CD4-positive, alpha-beta T cell treated with Interleukin-21 for 1 hour (primary cell): ENCODE data around the gene CACNB1.

ENCODE experiments used
- DNase-seq: peaks from one replicate; pipeline ENCODE4 v3.0.0-alpha.2; 2020

CACNB1 gene

DNA sequence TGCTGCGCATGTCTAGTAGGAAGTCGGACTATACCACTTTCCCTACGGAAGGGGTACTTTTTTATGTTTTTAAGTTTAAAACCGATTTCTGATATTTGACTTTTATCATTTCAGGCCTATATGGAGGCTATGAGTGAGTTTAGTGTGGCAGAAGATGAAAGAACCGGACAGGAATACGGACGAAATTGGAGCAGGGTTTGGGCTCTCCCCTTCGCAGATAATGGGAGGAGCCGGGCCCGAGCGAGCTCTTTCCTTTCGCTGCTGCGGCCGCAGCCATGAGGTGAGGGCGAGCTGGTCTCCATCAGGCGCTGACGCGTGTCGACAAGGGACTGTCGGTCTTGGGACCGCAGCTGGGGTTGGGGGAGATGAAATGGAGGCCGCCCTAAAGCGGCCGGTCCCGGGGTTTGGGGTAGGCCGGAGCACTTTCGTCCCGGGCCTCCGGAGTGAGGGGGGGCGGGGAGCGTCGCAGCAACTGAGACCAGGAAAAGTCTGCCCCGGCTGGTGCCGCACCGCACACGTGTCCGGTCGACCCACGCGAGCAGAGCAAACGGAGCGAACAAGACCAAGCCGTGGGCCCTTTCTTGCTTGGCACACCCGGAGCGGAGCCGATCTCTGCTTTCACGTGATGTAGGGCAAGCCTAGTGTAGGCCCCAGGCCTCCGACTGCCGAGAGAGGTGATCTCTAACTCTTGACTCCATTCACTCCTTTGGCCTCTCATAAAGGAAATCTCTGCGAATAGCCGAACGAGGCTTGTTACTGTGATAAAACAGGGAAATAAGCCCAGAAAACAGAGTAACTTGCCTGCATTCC, 2.8 kb upstream of the CACNB1 start, which contains the start of gene RPL19:
RPL19 (plus strand) TSS at position 214 of the 810 bp plus-strand sequence; CDS start at position 276, 62 bp downstream.
- no peak for DNase-seq

DNA sequence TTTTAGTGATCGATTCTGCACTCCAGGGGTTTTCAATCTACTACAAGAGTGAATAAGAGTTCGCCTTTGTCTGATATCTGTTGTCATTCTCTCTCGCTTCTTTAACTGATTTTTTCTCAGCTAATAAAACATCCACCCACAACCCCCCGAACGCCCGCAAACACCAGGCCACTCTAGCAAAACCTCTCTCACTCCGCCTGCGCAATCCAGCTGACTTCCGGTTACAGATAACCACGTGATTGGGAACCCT, 2.3 kb upstream of the CACNB1 start:
- peak; percentile 93 for DNase-seq

- DNase-seq: no peak
These were observed 707 bp upstream of the CACNB1 start for GRCh38 chr17:39198186-39198566.

GRCh38 chr17:39196808-39197291, 619 bp downstream of the CACNB1 start:
- DNase-seq: no peak

DNA sequence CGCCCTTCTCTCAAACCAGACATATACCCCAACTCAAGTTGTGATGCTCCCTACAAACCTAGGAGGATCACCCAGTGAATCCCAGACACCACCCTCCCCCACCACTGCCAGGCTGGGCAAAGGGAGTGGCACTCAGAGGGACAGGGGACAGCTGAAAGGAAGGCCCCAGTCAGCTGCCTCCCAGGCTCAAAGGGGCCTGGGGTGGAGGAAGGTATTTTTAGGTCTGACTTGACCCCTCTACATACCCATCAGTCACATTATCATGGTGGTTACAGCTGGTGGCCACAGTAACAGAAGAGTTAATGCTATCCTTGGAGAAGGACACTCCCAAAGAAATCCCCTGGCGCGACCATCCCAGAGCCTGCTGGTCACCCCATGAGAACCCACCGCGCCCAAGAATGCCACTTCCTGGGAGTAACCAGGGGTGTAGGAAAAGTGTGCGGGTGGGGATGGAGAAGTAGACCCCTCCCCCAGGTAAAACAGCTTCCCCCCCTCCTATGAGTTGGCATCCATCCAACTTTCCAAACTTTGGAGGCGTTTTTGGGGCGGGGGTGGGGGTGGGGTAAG, 1.1 kb downstream of the CACNB1 start:
- peak; percentile 21 for DNase-seq

DNA sequence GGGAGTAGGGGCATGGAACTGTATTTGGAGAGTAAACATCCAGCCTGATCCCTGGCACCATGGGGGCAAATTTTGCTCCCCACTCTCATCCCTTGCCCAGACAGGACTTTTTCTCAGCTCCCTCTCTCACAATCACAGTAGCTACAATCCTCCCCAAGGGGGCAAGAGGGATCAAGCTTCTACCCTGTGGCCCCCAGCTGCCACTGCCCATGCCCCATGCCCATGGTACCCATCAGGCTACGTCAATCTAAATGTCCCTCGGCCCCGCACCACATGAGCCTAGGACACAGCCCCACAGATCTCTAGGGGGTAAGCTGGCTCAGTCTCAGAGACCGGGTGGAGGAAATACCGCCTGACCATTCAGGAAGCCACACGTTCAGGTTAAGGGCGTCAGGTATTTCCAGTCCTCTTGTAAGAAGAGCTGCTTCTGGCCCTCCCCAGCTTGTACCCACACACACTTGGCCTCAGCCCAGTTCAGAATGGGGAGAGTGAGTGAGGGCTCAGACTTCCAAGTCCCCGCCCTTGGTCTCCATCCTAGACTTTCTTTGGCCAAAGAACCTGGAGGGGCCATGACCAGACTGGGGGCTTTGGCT, 1.8 kb downstream of the CACNB1 start:
- DNase-seq: peak; percentile 44

DNA sequence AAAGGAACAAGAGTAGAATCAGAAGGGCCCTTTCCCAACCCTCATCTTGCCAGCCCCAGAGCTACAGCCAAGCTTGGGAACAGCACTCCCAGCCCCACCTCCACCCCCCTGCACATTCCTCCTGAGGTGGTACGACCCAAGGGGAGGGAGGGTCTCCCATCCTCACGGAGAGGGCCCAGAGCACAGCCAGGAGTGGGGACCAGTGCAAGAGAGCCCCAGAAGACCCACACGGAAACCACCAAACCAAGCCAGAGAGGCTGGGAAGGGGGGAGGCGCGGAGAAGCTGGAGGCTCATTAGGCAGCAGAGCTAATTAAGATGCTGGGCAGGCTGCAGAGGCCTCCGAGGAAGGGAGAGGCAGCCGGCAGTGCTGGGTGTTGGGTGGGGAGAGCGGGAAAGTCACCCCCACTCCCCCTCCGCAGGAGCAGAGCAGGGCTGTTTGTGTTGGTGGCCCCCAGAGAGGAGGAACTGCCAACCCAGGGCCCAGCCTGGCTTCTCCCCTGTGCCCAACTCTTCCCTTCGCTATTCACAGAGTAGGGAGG, 2.4 kb downstream of the CACNB1 start:
- DNase-seq: no peak

- DNase-seq: no peak
These were observed 3.1 kb downstream of the CACNB1 start for GRCh38 chr17:39194089-39194984.

GRCh38 chr17:39193346-39193745, 4.1 kb downstream of the CACNB1 start:
- no peak for DNase-seq

GRCh38 chr17:39192901-39193300, 4.6 kb downstream of the CACNB1 start:
- DNase-seq: no peak

DNA sequence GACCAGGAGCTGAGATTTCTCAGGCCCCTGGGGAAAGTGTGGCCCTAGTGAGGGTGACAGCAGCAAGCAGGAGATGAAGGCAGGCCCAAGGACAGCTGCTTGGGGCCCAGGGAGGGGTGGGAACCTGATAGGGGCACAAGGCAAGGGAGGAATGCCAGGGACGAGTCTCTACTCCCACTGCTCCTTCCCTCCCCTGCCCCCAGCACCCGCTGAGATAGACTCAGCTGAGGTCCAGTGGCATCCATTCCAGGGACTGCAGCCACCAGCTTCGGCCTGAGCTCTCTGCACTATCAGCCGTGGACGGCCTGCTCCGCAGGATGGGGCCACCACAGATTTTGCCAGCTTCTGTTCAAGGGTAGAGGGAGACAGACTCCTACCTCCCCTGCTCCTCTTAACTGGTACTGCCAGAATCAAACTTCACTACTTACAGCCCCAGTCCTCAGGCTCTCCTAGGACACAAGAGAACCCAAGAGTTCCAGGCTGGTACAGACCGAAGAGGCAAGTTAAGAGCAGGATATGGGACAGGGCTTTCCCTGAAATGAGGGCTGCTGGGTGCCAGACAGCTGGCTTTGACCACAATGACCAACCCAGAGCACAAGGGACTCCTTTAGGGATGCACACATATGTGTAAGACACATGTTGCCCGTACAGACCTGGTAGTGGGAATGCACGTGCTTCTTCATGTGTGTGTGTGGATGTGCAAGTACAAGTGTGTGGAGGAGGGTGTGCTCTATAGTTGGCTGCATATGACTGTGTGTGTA, 5.5 kb downstream of the CACNB1 start:
- no peak for DNase-seq

DNA sequence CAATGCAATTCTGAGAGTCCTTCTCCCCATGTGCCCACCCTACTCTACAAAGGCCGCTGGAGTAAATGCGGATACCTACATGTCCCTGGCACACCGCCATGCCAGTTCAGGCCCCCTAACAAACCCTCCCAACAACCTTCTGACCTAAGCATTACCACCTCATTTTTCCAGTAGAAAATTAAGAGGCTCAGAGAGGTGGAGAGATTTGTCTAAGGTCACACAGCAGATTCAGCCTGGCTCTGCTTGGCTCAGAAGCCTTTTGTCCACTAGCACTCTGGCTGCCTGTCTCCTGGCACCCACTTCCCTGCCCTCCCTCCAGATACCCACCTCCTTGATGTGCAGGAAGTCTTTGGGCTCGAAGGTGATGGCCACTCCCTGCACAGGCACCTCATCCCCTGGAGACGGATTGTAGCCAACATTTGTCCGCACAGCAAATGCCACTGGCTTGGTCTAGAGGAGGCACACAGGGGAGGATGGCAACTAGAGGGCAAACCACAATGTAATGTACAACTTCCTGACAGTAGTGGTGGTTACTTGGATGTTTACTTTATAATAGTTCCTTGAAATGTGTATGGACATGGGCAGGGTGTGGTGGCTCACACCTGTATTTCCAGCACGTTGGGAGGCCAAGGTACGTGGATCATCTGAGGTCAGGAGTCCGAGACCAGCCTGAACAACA, 10.2 kb downstream of the CACNB1 start:
- no peak for DNase-seq

DNA sequence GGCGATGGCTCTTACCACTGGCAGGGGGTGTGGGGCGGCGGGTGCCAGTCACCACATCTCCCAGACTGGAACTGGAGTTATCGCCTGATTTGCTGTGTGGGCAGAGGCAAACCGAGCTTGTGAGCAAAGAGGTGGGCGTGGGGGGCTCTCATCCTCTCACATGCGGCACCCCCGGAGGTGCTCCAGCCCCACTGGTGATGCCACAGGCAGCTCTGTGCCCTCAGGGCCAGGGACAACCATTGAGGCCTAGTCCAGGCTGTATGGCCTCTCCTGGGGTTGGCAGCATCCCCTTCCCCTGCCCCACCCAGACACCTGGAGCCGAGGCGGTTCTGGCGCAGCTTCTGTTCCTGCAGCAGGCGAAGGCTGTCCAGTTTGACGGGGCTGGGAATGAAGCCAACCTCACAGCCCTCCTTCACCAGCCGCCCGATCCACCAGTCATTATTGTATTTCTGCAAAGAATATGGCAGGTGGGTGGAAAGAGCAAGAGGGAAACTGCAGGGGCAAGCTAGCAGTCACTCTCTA, 10.9 kb downstream of the CACNB1 start:
- DNase-seq: no peak

DNA sequence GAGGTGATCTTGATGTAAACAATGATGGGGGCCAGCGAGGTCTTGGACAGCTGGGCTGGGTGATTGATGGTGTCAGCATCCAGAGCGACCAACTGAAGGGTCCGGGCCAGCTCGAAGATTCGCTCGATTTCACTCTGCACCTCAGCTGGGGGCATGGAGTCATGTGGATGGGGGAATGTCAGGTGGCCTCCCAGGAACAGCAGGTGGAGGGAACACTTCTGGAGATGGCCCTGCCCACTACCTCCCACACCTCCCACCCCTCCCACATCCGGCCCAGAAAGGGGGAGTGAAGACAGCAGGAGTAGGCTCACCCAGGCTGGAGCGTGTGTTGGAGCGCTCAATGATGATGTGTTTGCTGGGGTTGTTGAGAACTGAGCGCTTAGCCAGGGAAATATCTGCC, 13.7 kb downstream of the CACNB1 start:
- no peak for DNase-seq

DNA sequence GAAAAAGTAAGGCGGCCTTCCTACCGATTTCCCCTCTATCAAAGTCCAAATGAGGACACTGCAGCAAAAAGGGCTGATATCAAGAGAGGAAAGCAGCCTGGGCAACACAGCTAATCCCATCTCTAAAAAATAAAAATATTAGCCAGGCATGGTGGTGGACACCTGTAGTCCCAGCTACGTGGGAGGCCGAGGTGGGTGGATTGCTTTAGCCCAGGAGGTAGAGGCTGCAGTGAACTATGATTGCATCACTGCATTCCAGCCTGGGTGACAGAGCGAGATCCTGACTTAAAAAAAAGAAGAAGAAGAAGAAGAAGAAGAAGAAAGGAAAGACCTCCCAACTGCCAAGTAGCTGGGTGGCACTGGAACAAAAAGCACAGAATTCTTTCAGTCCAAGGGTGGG, 14.4 kb downstream of the CACNB1 start:
- DNase-seq: no peak

DNA sequence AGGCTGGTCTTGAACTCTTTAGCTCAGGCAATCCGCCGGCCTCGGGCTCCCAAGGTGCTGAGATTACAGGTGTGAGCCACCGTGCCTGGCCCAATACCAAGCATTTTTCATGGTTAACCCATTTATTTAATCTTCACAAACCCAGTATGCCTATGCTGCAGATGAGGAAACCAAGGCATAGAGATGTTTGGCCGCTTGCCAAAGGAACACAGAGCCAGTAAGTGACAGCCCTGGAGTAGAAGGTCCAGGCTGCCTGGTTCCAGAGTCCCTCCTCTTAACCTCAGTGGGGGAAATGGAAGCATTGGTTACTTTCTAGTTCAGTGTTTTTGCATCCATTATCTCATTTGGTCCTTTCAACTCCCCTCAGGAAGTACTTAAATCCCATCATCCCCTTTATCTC, 16.2 kb downstream of the CACNB1 start:
- no peak for DNase-seq

DNA sequence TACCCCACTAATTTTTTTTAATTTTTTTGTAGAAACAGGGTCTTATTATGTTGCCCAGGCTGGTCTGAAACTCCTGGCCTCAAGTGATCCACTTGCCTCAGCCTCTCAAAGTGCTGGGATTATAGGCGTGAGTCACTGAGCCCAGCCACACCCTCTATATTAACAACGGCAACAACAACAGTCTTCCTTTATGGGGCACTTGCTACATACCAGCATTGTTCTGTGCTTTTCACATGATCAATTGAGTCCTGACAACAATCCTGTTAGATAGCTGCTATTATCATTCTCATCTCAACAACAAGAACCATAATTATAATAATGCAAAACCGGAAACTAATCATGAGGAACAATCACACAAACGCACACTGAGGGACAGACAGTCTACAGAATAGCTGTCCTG, 18.9 kb downstream of the CACNB1 start:
- DNase-seq: no peak

- no peak for DNase-seq
These were observed 20.2 kb downstream of the CACNB1 start for GRCh38 chr17:39177256-39177655.

GRCh38 chr17:39175695-39176093, 21.8 kb downstream of the CACNB1 start:
- no peak for DNase-seq

- peak; percentile 79 for DNase-seq
These were observed 22.4 kb downstream of the CACNB1 start for GRCh38 chr17:39174920-39175694.
